Naive thymus-derived CD4-positive, alpha-beta T cell (primary cell): ENCODE data around the gene MAN1C1. TPM values are rescaled to one million over a fixed set of nuclear protein-coding genes. Genes with fewer than 3 reads are reported as not detected.
A peak's percentile ranks its signal among the peaks of the same experiment; 100 is the strongest.

Experiments used
- ATAC-seq: fragments of 150-1000 bp; cut with Tn5 transposase; 2 replicates; pipeline ENCODE4 v1.10.0; 2021; ENCODE audit warnings: mild to moderate bottlenecking, moderate library complexity
- CTCF ChIA-PET: fragments of 350-600 bp; sonication (Branson Sonifier 250); formaldehyde crosslinking; loops from one replicate; lab custom pipeline; 2021; ENCODE audit warnings: antibody characterized with exemption; lab: Charles Lee
- POLR2A ChIA-PET: fragments of 350-600 bp; sonication (Branson Sonifier 250); formaldehyde crosslinking; loops from one replicate; lab custom pipeline; 2021; ENCODE audit warnings: antibody characterized with exemption, inconsistent platforms; lab: Charles Lee
- DNase-seq, 9 donors: peaks; one replicate each; pipeline versions ENCODE4 v3.0.0 to v3.0.0-alpha.2; 2020 to 2022; ENCODE audit warnings: mixed read lengths in 1 of 9
- H3K27ac ChIP-seq: one replicate; pipeline ENCODE4 v1.7.0; 2013; ENCODE audit warnings: mild to moderate bottlenecking, low read depth, low read length, moderate library complexity
- H3K27me3 ChIP-seq, 2 donors: one replicate each; pipeline ENCODE4 v1.7.0; 2013; ENCODE audit warnings: low read length in 2 of 2, mild to moderate bottlenecking in 2 of 2, moderate library complexity in 2 of 2; ENCODE audit not compliant: control insufficient read depth in 2 of 2, insufficient read depth in 2 of 2
- H3K36me3 ChIP-seq, 3 experiments: 1 replicate in 2 of 3; 2 replicates in 1 of 3; pipeline ENCODE4 v1.7.0; 2013; ENCODE audit warnings: low read length in 3 of 3, mild to moderate bottlenecking in 3 of 3, moderate library complexity in 1 of 3; ENCODE audit not compliant: insufficient read depth in 3 of 3, control insufficient read depth in 2 of 3
- H3K4me1 ChIP-seq, 2 donors: one replicate each; pipeline ENCODE4 v1.7.0; 2013; ENCODE audit warnings: low read length in 2 of 2, mild to moderate bottlenecking in 2 of 2, moderate library complexity in 1 of 2; ENCODE audit not compliant: control insufficient read depth in 2 of 2, insufficient read depth in 2 of 2
- H3K4me3 ChIP-seq: 2 replicates; pipeline ENCODE4 v1.7.0; 2013; ENCODE audit warnings: mild to moderate bottlenecking, low read length
- H3K9me3 ChIP-seq, 3 experiments: 1 replicate in 2 of 3; 2 replicates in 1 of 3; pipeline ENCODE4 v1.7.0; 2013; ENCODE audit warnings: low read length in 3 of 3; ENCODE audit not compliant: control insufficient read depth in 2 of 3
- H3K27ac Mint-ChIP-seq, 9 donors: one replicate each; pipeline ENCODE4 v1.8.0; 2020 to 2022; ENCODE audit warnings: mixed read lengths in 9 of 9, mild to moderate bottlenecking in 8 of 9, moderate library complexity in 5 of 9, inconsistent platforms in 2 of 9
- H3K27me3 Mint-ChIP-seq, 5 donors: one replicate each; pipeline ENCODE4 v1.8.0; 2021 to 2022; ENCODE audit warnings: mixed read lengths in 5 of 5, mild to moderate bottlenecking in 1 of 5
- H3K36me3 Mint-ChIP-seq, 5 donors: one replicate each; pipeline ENCODE4 v1.8.0; 2020 to 2022; ENCODE audit warnings: mixed read lengths in 5 of 5, mild to moderate bottlenecking in 3 of 5, inconsistent platforms in 1 of 5
- H3K4me1 Mint-ChIP-seq, 7 donors: one replicate each; pipeline ENCODE4 v1.8.0; 2020 to 2022; ENCODE audit warnings: mixed read lengths in 7 of 7, mild to moderate bottlenecking in 3 of 7, inconsistent platforms in 1 of 7
- H3K4me3 Mint-ChIP-seq, 10 donors: one replicate each; pipeline ENCODE4 v1.8.0; 2020 to 2022; ENCODE audit warnings: mild to moderate bottlenecking in 10 of 10, mixed read lengths in 10 of 10, moderate library complexity in 6 of 10, inconsistent platforms in 2 of 10
- H3K9me3 Mint-ChIP-seq, 11 donors: one replicate each; pipeline ENCODE4 v1.8.0; 2020 to 2022; ENCODE audit warnings: mixed read lengths in 11 of 11, mild to moderate bottlenecking in 4 of 11, inconsistent platforms in 1 of 11, moderate library complexity in 1 of 11
- intact Hi-C, 2 donors: fragments of 100-400 bp; cut with micrococcal nuclease; formaldehyde crosslinking; loops; one replicate each; pipeline ENCODE4 v1.15.1; 2023
- polyA plus RNA-seq, 2 donors: library from polyadenylated mRNA; unstranded; fragments of 300-500 nt; fragmentation: Illumina TruSeq; gene quantifications; one replicate each; pipeline ENCODE4 v1.2.3, GENCODE V29; 2021
- total RNA-seq, 6 experiments: library from RNA in 5 of 6; stranded (reverse) in 5 of 6; gene quantifications; 1 replicate in 5 of 6; 2 replicates in 1 of 6; pipeline ENCODE4 v1.2.3 and lab custom pipeline; 2021 to 2026

Gene MAN1C1
- total and polyA plus RNA-seq, 7 experiments from 2014 or later: 16.0 to 85.5 (median 61.0) TPM

DNA sequence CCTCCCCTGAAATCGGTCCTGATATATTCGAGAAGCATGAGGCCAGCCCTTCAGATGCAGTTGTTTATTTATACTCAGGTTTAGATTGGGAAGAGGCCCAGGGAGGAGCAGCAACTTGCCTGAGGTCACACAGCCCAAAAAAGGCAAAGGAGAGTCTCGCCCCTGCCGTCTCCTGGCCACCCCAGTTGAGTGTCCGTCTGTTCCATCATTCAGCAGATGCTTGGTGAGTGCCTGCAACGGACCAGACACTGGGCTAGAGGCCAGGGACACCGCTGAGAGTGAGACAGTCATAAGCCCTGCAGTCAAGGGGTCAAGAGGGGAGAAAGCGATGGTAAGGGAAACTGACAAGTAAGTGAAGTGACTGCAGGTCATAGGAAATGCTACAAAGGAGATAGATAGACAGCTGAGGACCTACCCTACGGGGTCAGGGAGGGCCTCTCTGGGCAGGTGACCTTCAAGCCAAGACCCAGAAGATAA, 168.0 kb downstream of the MAN1C1 start:
- no peak overlapping the region for H3K4me3 Mint-ChIP-seq
- peaks cover 0 to 94% (median 29%) of the 10 kb centered on the region in 3 experiments for H3K36me3 ChIP-seq
- peak overlapping the region; percentile 31 for H3K27ac ChIP-seq
- peaks cover 3 to 52% (median 23%) of the 10 kb centered on the region in 5 donors for H3K36me3 Mint-ChIP-seq
- no peaks in the 10 kb centered on the region for H3K27me3 ChIP-seq
- ATAC-seq (no peak), DNase-seq (no peak)
- no peaks in the 10 kb centered on the region for H3K9me3 Mint-ChIP-seq
- peaks cover 2 to 36% (median 15%) of the 10 kb centered on the region in 7 donors for H3K4me1 Mint-ChIP-seq
- no peaks in the 10 kb centered on the region for H3K9me3 ChIP-seq
- peaks cover 0 to 9% (median 0%) of the 10 kb centered on the region in 5 donors for H3K27me3 Mint-ChIP-seq
- ChIA-PET CTCF (interaction anchor here (1.0 to 1.3 kb wide), 2 partner anchors 14 to 175 kb away, joined by 3 read pairs; no protein-coding TSS in a partner anchor), POLR2A (interaction anchor here (0.6 kb wide), 1 partner anchor 11 kb away, joined by 3 read pairs; no protein-coding TSS in a partner anchor)
- H3K27ac Mint-ChIP-seq: peak overlapping the region in 8 of 9 donors; percentile 19 to 88 (median 66)
- intact Hi-C loops: no loop called here
- H3K4me3 ChIP-seq: no peak overlapping the region
- no peaks in the 10 kb centered on the region for H3K4me1 ChIP-seq

DNA sequence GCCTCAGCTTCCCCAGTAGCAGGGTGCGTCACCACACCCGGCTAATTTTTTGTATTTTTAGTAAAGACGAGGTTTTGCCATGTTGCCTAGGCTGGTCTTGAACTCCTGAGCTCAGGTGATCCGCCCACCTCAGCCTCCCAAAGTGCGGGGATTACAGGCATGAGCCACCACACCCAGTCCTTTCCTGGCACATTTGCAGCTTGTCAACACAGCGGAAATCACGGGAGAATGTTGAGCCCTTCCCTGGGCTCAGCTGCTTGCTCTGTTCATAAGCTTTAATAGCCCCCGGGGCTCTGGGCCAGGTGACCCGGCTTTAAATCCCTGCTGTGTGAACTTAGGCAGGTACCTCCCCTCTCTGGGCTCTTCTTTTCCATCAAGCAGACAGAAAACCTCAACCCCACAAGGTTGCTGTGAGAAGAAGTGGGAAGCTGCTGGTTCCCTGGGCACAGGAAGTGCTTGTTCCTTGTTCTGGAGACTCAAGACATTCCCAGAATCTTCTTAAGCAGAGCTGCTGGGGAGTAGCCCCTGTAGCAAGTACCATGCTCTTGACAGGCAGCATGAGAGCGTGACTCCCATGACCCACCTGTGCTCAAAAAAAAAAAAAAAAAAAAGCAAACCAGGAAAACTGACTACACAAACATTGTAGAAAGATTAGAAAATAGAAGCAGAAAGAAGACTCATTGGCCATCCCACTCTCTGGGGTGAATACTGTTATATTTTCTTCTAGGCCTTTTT, 168.9 kb downstream of the MAN1C1 start:
- Mint-ChIP-seq H3K36me3 (peaks cover 4 to 52% (median 25%) of the 10 kb centered on the region in 5 donors), H3K9me3 (no peaks in the 10 kb centered on the region), H3K27ac (peak overlapping the region in 8 of 9 donors; percentile 19 to 88 (median 81))

DNA sequence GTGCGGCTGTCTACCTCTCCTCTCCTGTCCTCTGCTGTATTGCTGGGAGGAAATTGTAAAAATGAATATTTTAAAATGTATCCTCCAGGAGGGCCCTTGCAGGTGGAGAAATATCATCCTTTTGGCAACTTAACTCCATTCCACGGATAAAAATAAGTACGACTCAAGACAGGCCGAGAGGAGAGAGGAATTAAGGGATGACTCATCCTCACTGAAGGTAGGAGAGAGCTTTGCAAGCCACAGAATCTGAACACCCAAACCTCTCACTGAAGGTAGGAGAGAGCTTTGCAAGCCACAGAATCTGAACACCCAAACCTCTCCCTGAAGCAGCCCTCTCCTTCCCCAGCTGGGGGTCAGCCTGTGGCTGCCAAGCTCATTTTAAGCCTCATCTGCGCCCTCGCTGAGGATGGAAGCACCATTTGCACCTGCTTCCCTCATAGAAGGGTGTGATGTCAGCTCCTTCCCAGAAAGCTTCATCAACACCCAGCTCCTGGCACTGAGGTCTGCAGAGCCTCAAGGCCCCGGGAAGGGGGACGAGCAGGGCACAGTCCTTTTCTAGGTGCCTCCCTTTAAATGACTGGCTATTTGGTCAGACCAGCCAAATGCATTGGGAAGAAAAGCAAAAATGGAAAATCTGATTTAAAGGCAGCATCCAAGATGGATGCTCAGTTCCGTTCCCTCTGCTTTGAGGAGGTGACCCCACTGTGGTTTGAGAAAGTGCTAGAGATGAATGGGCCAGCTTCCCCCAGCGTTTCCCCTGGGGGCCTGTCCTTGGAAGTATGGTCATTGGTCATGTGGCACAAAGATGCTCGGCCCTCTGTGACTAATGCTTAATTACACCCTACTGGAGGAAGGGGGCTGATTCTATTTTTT, 170.5 kb downstream of the MAN1C1 start:
- no peak for ATAC-seq
- intact Hi-C loops: no loop called here
- Mint-ChIP-seq H3K9me3 (no peaks in the 10 kb centered on the region), H3K36me3 (peaks cover 4 to 58% (median 24%) of the 10 kb centered on the region in 5 donors), H3K27ac (peak overlapping the region in 8 of 9 donors; percentile 59 to 90 (median 78)), H3K27me3 (peaks cover 0 to 13% (median 0%) of the 10 kb centered on the region in 5 donors), H3K4me3 (no peak overlapping the region), H3K4me1 (peaks cover 0 to 35% (median 14%) of the 10 kb centered on the region in 7 donors)
- ChIA-PET POLR2A (interaction anchor here (0.7 to 1.8 kb wide), 4 partner anchors 9 to 165 kb away, joined by 3 to 8 read pairs (median 5); no protein-coding TSS in a partner anchor), CTCF (interaction anchor here (0.5 to 1.5 kb wide), 7 partner anchors 9 to 582 kb away, joined by 3 to 8 read pairs (median 3); no protein-coding TSS in a partner anchor)
- H3K27me3 ChIP-seq: no peaks in the 10 kb centered on the region
- no peak for DNase-seq
- no peaks in the 10 kb centered on the region for H3K4me1 ChIP-seq
- H3K9me3 ChIP-seq: no peaks in the 10 kb centered on the region
- no peak overlapping the region for H3K4me3 ChIP-seq
- H3K27ac ChIP-seq: peak overlapping the region; percentile 26
- H3K36me3 ChIP-seq: peaks cover 0 to 91% (median 29%) of the 10 kb centered on the region in 3 experiments

More for the DNA sequence above, 168.9 kb downstream of the MAN1C1 start:
- intact Hi-C loops: no loop called here
- peaks cover 0 to 94% (median 29%) of the 10 kb centered on the region in 3 experiments for H3K36me3 ChIP-seq
- H3K4me3 ChIP-seq: no peak overlapping the region
- Mint-ChIP-seq H3K4me3 (no peak overlapping the region), H3K4me1 (peaks cover 0 to 35% (median 15%) of the 10 kb centered on the region in 7 donors), H3K27me3 (peaks cover 0 to 9% (median 0%) of the 10 kb centered on the region in 5 donors)
- ChIA-PET CTCF (interaction anchor here (0.6 to 1.3 kb wide), 3 partner anchors 13 to 176 kb away, joined by 3 read pairs; no protein-coding TSS in a partner anchor), POLR2A (interaction anchor here (0.6 to 0.9 kb wide), 4 partner anchors 9 to 34 kb away, joined by 3 to 4 read pairs (median 3); partner anchors contain the start of gene MTFR1L)
- H3K27me3 ChIP-seq: no peaks in the 10 kb centered on the region
- ATAC-seq (no peak), DNase-seq (no peak)
- H3K27ac ChIP-seq: peak overlapping the region; percentile 18
- no peaks in the 10 kb centered on the region for H3K4me1 ChIP-seq
- no peaks in the 10 kb centered on the region for H3K9me3 ChIP-seq

DNA sequence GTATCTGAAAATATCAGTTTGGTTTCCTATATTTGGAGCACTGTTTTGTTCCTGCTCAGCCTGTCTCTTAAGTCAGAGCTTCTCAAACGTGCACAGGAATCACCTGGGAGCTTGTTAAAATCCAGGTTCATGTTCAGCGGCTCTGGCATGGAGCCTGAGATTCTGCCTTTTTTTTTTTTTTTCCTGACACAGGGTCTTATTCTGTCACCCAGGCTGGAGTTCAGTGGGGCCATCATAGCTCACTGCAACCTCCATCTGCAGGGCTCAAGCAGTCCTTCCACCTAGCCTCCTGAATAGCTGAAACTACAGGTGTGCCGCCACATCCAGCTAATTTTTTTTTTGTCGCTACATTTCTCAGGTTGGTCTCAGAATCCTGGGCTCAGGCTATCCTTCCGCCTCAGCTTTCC, 171.2 kb downstream of the MAN1C1 start:
- Mint-ChIP-seq H3K27me3 (peaks cover 0 to 13% (median 0%) of the 10 kb centered on the region in 5 donors), H3K36me3 (peaks cover 4 to 52% (median 19%) of the 10 kb centered on the region in 5 donors), H3K27ac (peak overlapping the region in 7 of 9 donors; percentile 67 to 80 (median 73)), H3K4me1 (peaks cover 0 to 32% (median 12%) of the 10 kb centered on the region in 7 donors), H3K4me3 (no peak overlapping the region), H3K9me3 (no peaks in the 10 kb centered on the region)
- no peaks in the 10 kb centered on the region for H3K27me3 ChIP-seq
- no peaks in the 10 kb centered on the region for H3K4me1 ChIP-seq
- no peak overlapping the region for H3K27ac ChIP-seq
- H3K36me3 ChIP-seq: peaks cover 0 to 84% (median 24%) of the 10 kb centered on the region in 3 experiments
- no peak overlapping the region for H3K4me3 ChIP-seq
- no peaks in the 10 kb centered on the region for H3K9me3 ChIP-seq
- intact Hi-C loops: no loop called here
- ATAC-seq (no peak), DNase-seq (no peak)
- POLR2A ChIA-PET: interaction anchor here (0.6 to 1.8 kb wide), 5 partner anchors 10 to 165 kb away, joined by 3 to 8 read pairs (median 5); partner anchors contain the start of gene MTFR1L
- CTCF ChIA-PET: interaction anchor here (0.5 to 1.5 kb wide), 8 partner anchors 8 to 583 kb away, joined by 3 to 8 read pairs (median 3); no protein-coding TSS in a partner anchor

DNA sequence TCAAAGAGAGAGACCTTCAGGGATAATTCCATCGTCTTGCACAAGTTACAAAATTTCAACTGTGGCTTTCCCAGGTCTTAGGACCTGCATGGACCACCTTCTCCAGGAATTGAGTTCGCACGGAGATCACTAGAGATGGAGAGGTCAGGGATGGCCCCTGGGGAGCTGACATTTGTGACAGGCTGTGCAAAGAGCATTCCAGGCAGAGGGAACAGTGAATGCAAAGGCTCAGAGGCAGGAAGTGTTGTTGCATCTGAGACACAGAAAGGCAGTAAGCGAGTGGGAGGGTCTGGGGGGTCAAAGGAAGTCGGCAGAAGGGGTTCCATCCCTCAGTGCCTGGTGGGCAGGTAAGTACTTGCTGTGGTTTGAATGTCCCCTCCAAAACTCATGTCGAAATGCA, 173.9 kb downstream of the MAN1C1 start:
- DNase-seq (no peak), ATAC-seq (no peak)
- Mint-ChIP-seq H3K4me3 (no peak overlapping the region), H3K27me3 (peaks cover 0 to 21% (median 0%) of the 10 kb centered on the region in 5 donors), H3K27ac (peak overlapping the region in 8 of 9 donors; percentile 49 to 83 (median 72)), H3K36me3 (peaks cover 0 to 34% (median 13%) of the 10 kb centered on the region in 5 donors), H3K4me1 (peaks cover 0 to 39% (median 29%) of the 10 kb centered on the region in 7 donors), H3K9me3 (peaks cover 0 to 2% (median 0%) of the 10 kb centered on the region in 11 donors)
- peaks cover 0 to 14% of the 10 kb centered on the region in 2 donors for H3K4me1 ChIP-seq
- no peaks in the 10 kb centered on the region for H3K9me3 ChIP-seq
- H3K27ac ChIP-seq: no peak overlapping the region
- ChIA-PET POLR2A (interaction anchor here (0.6 to 0.7 kb wide), 2 partner anchors 71 to 300 kb away, joined by 3 to 4 read pairs; no protein-coding TSS in a partner anchor), CTCF (no interaction called here)
- H3K4me3 ChIP-seq: no peak overlapping the region
- peaks cover 0 to 57% (median 6%) of the 10 kb centered on the region in 3 experiments for H3K36me3 ChIP-seq
- no peaks in the 10 kb centered on the region for H3K27me3 ChIP-seq
- intact Hi-C loops: no loop called here
